ENCODE data around the gene YY1AP1.
A peak's percentile ranks its signal among the peaks of the same experiment; 100 is the strongest.

YY1AP1 gene, protein sequence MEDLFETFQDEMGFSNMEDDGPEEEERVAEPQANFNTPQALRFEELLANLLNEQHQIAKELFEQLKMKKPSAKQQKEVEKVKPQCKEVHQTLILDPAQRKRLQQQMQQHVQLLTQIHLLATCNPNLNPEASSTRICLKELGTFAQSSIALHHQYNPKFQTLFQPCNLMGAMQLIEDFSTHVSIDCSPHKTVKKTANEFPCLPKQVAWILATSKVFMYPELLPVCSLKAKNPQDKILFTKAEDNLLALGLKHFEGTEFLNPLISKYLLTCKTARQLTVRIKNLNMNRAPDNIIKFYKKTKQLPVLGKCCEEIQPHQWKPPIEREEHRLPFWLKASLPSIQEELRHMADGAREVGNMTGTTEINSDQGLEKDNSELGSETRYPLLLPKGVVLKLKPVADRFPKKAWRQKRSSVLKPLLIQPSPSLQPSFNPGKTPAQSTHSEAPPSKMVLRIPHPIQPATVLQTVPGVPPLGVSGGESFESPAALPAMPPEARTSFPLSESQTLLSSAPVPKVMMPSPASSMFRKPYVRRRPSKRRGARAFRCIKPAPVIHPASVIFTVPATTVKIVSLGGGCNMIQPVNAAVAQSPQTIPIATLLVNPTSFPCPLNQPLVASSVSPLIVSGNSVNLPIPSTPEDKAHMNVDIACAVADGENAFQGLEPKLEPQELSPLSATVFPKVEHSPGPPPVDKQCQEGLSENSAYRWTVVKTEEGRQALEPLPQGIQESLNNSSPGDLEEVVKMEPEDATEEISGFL

GRCh38 chr1:155688324-155689080 is at the start of gene YY1AP1:
Gene YY1AP1, minus strand, starts transcription at chr1:155688774. Its CDS starts 8,338 bp downstream, at chr1:155680436.
- Histone ChIP-seq H3K4me2 (ENCODE audit: insufficient read depth, low read length) (peak within 1 kb of the TSS; percentile 78), H3K27me3 (ENCODE audit: insufficient read depth, low read length, poor library complexity) (no peaks in the 10 kb centered on the region), H3K4me3 (ENCODE audit: low read depth in 1 of 2, low read length in 2 of 2) (peak within 1 kb of the TSS; percentile 61 to 87), H3K4me1 (ENCODE audit: insufficient read depth, low read length) (peaks cover 53% of the 10 kb centered on the region), H3K79me2 (ENCODE audit: insufficient read depth, low read length) (peaks cover 95% of the 10 kb centered on the region), H3K9me3 (ENCODE audit: insufficient read depth, low read length, severe bottlenecking) (no peaks in the 10 kb centered on the region), H2AFZ (ENCODE audit: low read depth, low read length) (peak within 1 kb of the TSS; percentile 94), H3K9ac (ENCODE audit: low read depth, low read length) (peak within 1 kb of the TSS; percentile 81), H3K36me3 (ENCODE audit: insufficient read depth, low read length) (peaks cover 44% of the 10 kb centered on the region), H3K27ac (ENCODE audit: low read length) (peak within 1 kb of the TSS; percentile 94), H4K20me1 (ENCODE audit: insufficient read depth, low read length) (peaks cover 30% of the 10 kb centered on the region)
- TF ChIP-seq, protein P1, sequence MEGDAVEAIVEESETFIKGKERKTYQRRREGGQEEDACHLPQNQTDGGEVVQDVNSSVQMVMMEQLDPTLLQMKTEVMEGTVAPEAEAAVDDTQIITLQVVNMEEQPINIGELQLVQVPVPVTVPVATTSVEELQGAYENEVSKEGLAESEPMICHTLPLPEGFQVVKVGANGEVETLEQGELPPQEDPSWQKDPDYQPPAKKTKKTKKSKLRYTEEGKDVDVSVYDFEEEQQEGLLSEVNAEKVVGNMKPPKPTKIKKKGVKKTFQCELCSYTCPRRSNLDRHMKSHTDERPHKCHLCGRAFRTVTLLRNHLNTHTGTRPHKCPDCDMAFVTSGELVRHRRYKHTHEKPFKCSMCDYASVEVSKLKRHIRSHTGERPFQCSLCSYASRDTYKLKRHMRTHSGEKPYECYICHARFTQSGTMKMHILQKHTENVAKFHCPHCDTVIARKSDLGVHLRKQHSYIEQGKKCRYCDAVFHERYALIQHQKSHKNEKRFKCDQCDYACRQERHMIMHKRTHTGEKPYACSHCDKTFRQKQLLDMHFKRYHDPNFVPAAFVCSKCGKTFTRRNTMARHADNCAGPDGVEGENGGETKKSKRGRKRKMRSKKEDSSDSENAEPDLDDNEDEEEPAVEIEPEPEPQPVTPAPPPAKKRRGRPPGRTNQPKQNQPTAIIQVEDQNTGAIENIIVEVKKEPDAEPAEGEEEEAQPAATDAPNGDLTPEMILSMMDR (IDR thresholded peaks at IDR 0.05; ENCODE audit: borderline replicate concordance, extremely low read depth, low read length, poor library complexity, severe bottlenecking): no peak
- no peak for TF ChIP-seq EZH2 (IDR thresholded peaks at IDR 0.05; ENCODE audit: borderline replicate concordance, low read depth, low read length, severe bottlenecking)
- ATAC-seq (ENCODE audit: insufficient read depth, low read depth) (peak; percentile 84), DNase-seq (peak; percentile 94)

- H3K9ac ChIP-seq (ENCODE audit: low read depth, low read length): no peak overlapping the region
- H4K20me1 ChIP-seq (ENCODE audit: insufficient read depth, low read length): no peaks in the 10 kb centered on the region
- no peaks in the 10 kb centered on the region for H3K27me3 ChIP-seq (ENCODE audit: insufficient read depth, low read length, poor library complexity)
- no peaks in the 10 kb centered on the region for H3K9me3 ChIP-seq (ENCODE audit: insufficient read depth, low read length, severe bottlenecking)
- H3K79me2 ChIP-seq (ENCODE audit: insufficient read depth, low read length): no peaks in the 10 kb centered on the region
- no peak overlapping the region for H3K4me2 ChIP-seq (ENCODE audit: insufficient read depth, low read length)
- H2AFZ ChIP-seq (ENCODE audit: low read depth, low read length): no peak overlapping the region
- peaks cover 74% of the 10 kb centered on the region for H3K36me3 ChIP-seq (ENCODE audit: insufficient read depth, low read length)
- DNase-seq: peak; percentile 45
- TF ChIP-seq EZH2 (IDR thresholded peaks at IDR 0.05; ENCODE audit: borderline replicate concordance, low read depth, low read length, severe bottlenecking): no peak
- TF ChIP-seq, protein P1 (IDR thresholded peaks at IDR 0.05; ENCODE audit: borderline replicate concordance, extremely low read depth, low read length, poor library complexity, severe bottlenecking): peak; percentile 73
- H3K4me3 ChIP-seq (ENCODE audit: low read depth in 1 of 2, low read length in 2 of 2): no peak overlapping the region
- ATAC-seq (ENCODE audit: insufficient read depth, low read depth): peak; percentile 75; the same call in 2 of the 3 replicates
- H3K4me1 ChIP-seq (ENCODE audit: insufficient read depth, low read length): no peaks in the 10 kb centered on the region
- H3K27ac ChIP-seq (ENCODE audit: low read length): no peak overlapping the region
These were observed 40.7 kb upstream of the YY1AP1 start for GRCh38 chr1:155729031-155729898.

DNA sequence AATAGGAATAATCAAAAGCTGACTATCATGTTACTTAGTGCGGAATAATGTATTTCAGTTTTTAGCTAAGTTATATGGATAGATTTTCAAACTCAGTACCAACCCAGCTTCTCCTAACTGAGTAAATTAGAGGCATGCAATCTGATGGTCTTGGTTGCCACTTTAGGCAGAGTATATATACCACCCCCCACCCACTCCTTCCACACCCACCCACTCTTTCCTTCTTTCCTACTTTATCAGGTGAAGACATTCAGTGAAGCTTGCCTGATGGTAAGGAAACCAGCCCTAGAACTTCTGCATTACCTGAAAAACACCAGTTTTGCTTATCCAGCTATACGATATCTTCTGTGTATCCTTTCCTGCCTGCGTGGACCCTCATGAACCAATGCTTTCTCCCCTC is 36.6 kb upstream of the YY1AP1 start:
- H3K4me3 ChIP-seq (ENCODE audit: low read depth in 1 of 2, low read length in 2 of 2): no peak overlapping the region
- DNase-seq (no peak), ATAC-seq (ENCODE audit: insufficient read depth, low read depth) (no peak)
- peaks cover 60% of the 10 kb centered on the region for H3K36me3 ChIP-seq (ENCODE audit: insufficient read depth, low read length)
- TF ChIP-seq, protein P1 (IDR thresholded peaks at IDR 0.05; ENCODE audit: borderline replicate concordance, extremely low read depth, low read length, poor library complexity, severe bottlenecking): no peak
- TF ChIP-seq EZH2 (IDR thresholded peaks at IDR 0.05; ENCODE audit: borderline replicate concordance, low read depth, low read length, severe bottlenecking): no peak
- H3K9ac ChIP-seq (ENCODE audit: low read depth, low read length): no peak overlapping the region
- no peaks in the 10 kb centered on the region for H3K9me3 ChIP-seq (ENCODE audit: insufficient read depth, low read length, severe bottlenecking)
- no peak overlapping the region for H2AFZ ChIP-seq (ENCODE audit: low read depth, low read length)
- H3K79me2 ChIP-seq (ENCODE audit: insufficient read depth, low read length): peaks cover 3% of the 10 kb centered on the region; the same call in 1 of the 2 replicates
- H3K27me3 ChIP-seq (ENCODE audit: insufficient read depth, low read length, poor library complexity): no peaks in the 10 kb centered on the region
- H3K27ac ChIP-seq (ENCODE audit: low read length): no peak overlapping the region
- H3K4me2 ChIP-seq (ENCODE audit: insufficient read depth, low read length): no peak overlapping the region
- H3K4me1 ChIP-seq (ENCODE audit: insufficient read depth, low read length): no peaks in the 10 kb centered on the region
- H4K20me1 ChIP-seq (ENCODE audit: insufficient read depth, low read length): no peaks in the 10 kb centered on the region
